Activated CD8-positive, alpha-beta memory T cell treated with anti-CD3 and anti-CD28 coated beads for 36 hours (primary cell): ENCODE measurements around the gene CLBA1. TPM values are rescaled to one million over a fixed set of nuclear protein-coding genes. Genes with fewer than 3 reads are reported as not detected.

Source experiments
- CTCF ChIA-PET: fragments of 350-600 bp; sonication (Branson Sonifier 250); formaldehyde crosslinking; loops from one replicate; lab custom pipeline; 2021; ENCODE audit warnings: antibody characterized with exemption; lab: Charles Lee
- POLR2A ChIA-PET: fragments of 350-600 bp; sonication (Branson Sonifier 250); formaldehyde crosslinking; loops from one replicate; lab custom pipeline; 2021; ENCODE audit warnings: antibody characterized with exemption; lab: Charles Lee
- total RNA-seq, 2 experiments: library from RNA; stranded (reverse); gene quantifications; one replicate each; pipeline ENCODE4 v1.2.3, GENCODE V29; 2021

The CLBA1 gene
- total RNA-seq, 2 experiments from 2014 or later, result 4.0 TPM

DNA sequence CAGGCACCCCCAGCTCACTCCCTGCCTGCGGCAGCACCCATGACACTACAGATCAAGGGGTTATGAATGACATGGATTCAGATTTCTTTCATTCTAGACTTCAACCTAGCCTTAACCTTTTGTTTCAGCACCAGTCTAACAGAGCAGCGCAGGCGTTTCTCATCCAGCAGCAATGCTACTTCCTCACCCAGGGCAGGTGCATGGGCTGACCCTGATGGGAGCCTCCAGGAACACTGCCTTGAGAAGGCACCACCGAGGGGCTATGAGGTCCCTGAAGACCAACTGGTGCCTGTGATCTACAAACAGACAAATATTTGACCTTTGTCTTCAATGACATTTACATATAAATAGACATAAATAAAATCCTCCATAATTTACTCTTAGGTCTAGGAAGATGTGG is 24.5 kb downstream of the CLBA1 start:
- ChIA-PET CTCF (no interaction called here), POLR2A (no interaction called here)

DNA sequence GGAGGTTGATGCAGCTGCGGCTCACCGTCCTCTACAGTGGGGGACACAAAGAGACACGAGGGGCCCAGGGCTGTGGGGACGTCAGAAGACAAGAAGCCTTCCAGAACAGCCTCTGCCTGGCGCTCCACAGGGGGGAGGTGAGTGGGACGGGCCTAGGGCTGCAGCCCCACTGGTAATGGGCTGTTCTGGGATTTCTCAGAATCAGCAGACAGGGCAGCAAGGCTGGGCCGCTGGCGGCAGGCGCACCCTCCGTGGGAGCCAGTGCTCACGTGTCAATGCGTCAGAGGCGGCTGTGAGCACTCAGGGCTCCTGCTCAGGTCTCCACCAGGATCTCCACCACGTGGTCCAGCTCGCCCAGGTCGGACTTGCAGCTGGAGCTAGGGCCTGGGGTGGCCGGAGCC is 25.3 kb downstream of the CLBA1 start:
- POLR2A ChIA-PET, result no interaction called here
- CTCF ChIA-PET, result interaction anchor here (0.7 kb wide), 1 partner anchor 79 kb away, joined by 3 read pairs; no protein-coding TSS in a partner anchor

DNA sequence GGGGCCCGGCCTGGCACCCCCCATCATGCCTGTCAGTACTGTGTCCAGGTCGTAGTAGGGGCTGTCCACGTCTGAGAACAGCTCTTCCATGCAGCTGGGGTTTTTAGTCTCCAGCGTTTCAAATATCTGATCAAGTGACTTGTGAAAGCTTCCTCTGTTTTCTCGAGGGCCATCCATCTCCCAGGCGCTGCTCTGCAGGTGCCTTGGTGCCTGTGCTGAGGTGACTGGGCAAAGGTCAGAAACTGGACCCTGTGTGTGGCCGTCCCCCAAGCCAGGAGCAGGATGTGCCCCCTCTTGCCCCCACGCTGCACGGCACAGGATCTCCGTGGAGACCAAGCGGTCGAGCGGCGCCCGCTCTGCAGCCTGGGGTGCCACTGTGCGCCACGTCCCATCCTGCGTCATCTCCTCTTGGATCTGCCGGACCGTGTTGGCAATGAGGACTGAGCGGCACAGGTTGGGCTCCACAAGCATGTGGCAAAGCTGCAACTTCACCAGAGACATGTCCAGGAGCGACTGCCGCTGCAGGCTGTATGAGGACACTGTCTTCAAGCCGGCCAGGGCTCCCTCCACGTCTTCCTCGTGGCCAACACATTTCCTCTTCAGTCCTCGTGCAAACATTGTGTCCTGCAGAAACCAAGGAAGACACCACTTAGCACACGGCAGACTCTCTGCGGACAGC is 25.9 kb downstream of the CLBA1 start:
- POLR2A ChIA-PET, result no interaction called here
- CTCF ChIA-PET, result no interaction called here

DNA sequence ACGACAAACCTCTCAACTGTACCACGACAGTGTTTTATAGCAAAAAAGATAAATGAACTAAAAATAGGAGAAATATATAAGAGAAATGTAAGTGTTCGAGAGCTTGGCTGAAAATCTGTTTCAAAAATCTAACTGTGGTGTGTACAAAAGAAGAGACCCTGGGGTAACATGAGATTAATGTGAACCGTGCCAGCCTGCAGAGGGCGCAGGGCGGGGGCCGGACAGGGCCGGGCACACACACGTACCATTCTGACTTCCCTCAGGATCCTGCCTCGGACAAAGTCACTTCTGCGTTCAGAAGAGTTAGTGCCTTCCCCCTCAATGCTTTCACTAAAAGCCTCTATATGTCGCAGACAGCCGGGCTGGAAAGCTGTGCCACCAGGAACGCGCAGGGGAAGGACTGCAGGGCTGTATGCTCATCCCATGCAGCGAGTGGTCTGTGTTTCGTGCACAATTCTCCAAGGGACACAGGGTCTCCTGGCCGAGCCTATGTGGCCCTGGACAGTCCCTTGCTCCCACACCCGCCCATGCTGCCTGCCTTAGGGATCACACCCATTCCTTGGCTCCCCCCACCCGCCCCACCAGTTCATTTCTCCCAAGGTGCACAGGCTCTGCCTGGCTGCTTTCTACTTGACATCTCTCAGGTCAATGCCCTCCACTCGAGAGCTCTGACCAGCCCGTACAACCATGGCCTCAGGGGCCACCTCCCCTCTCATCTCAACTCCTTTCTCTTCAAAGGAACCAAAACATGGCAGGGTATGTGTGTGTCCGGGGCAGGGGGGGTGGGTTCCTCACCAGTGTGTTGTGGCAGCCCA is 26.8 kb downstream of the CLBA1 start:
- POLR2A ChIA-PET, result interaction anchor here (0.6 kb wide), 1 partner anchor 55 kb away, joined by 4 read pairs; no protein-coding TSS in a partner anchor
- CTCF ChIA-PET, result interaction anchor here (0.6 to 1.6 kb wide), 3 partner anchors 16 to 34 kb away, joined by 3 to 4 read pairs (median 3); no protein-coding TSS in a partner anchor

DNA sequence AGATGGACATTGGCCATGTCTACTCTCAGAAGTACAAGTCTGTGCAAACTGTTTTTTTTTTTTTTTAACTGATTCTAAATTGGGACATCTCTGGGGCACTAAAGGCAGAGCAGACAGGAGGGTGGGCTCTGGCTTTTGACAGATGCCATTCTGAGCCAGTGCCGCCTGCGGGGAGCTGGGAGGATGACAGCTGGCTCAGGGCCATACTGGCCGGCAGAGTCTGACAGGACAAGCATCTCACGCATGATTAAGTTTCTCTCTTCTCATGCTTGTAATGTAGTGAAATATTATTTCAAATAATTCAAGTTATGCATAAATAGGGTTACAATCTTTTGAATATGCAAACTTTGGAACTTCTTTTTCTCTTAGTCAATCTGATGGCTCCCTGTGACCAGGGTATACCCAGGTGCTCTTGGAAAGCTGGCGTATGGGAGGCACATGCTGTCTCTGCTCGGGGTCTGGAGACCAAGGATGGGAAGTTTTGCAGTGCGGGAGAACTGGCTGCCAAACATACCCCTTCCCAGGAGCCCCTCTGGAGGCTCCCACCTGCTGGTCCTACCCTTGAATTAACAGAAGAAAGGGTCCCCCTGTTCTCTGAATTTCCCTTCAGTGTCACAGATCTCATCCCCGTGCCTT is 27.7 kb downstream of the CLBA1 start:
- ChIA-PET CTCF (interaction anchor here (0.6 to 1.6 kb wide), 3 partner anchors 17 to 33 kb away, joined by 3 to 4 read pairs (median 3); no protein-coding TSS in a partner anchor), POLR2A (interaction anchor here (0.6 kb wide), 1 partner anchor 54 kb away, joined by 4 read pairs; no protein-coding TSS in a partner anchor)

DNA sequence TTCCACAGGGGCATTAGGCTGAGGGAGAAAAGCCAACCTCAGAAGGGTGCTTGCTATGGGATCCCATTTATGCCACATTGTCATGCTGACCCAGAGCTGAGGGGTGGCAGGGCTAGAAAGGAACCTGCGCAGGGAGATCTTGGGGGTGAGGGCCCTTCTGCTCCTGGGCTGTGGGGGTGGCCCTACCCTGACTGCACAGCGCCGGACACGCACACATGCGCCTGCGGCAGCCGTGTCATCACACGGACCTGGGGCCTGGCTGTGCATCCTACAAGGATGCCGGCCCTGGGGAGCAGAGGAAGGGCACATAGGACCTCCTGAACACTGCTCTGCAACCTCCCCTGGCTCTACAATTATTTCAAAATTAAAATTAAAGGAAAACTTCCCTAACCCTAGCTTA is 28.4 kb downstream of the CLBA1 start:
- ChIA-PET POLR2A (no interaction called here), CTCF (interaction anchor here (1.3 to 1.6 kb wide), 2 partner anchors 31 to 32 kb away, joined by 3 read pairs; no protein-coding TSS in a partner anchor)

DNA sequence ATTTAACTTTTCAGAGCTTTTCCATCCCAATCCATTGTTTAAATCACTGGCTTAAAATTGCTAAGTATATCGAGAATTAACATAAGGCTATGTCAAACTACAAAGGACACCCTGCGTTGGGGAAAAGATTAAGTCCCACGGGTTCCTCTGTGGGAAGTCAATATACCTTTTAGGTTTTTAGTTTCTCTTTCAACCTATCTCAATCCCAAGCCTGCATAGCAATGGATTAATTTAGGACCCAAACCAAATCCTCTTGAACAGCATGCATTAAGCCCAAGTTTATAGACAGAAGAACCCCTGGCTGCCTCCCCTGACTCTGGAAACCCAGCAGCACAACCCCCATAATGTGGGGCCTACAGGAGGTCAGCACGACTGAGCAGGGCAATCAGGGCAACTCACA is 29.0 kb downstream of the CLBA1 start:
- ChIA-PET POLR2A (no interaction called here), CTCF (no interaction called here)

DNA sequence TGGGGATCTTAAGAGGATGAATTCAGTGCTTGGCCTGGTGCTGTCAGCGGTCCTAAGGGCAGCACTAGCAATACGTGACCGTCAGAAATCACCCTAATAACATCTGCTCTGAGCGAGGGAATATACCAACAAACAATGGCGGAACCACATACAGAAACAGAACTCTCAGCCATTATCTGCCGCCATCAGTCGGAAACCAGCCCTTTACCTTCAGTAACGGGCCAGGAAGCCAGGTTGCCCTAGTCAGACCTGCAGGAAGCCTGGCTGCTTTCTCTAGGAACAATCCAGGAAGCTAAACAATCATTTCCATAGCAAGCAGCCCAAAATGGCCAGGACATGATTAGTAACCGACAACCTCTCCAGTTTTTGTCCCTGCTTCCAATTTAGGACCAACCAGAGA is 29.7 kb downstream of the CLBA1 start:
- CTCF ChIA-PET, result interaction anchor here (0.8 to 5.2 kb wide), 2 partner anchors 30 to 76 kb away, joined by 3 to 32 read pairs; no protein-coding TSS in a partner anchor
- POLR2A ChIA-PET, result no interaction called here

DNA sequence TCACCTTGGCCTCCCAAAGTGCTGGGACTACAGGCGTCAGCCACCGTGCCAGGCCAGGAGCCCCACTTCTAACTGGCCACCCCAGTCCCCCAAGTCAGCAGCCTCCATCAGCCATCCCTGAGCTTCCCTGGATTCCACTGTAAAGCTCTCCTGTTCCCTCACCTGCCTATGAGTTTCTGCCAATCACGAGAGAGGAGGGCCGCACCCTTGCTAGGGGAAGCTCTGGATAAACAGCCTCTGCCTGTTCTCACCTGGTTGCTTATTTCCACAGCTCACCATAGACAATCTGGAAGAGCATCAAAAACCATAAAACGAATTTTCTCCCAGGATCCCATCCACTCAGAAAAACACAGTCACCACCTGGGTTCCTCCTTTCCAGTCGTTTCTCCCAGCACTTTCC is 30.3 kb downstream of the CLBA1 start:
- CTCF ChIA-PET, result interaction anchor here (0.8 to 5.2 kb wide), 2 partner anchors 29 to 76 kb away, joined by 3 to 32 read pairs; no protein-coding TSS in a partner anchor
- POLR2A ChIA-PET, result no interaction called here

DNA sequence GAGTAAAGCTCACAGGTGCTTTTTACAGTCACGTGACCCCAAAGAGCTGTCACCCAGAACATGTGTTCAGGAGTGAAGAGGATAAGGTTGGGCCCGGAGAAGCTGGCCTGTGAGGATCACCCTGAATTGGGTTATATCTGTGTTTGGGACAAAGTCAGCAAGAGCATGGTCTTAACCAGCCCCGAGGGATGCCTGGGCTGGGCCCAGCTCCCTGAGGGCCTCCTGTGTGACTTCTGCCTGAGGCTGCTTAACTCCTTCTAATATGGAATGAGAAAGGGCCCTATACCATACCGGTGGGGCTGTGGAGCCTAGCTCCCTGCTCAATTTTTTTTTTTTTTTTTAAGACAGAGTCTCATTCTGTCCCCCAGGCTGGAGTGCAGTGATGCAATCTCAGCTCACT is 32.8 kb downstream of the CLBA1 start:
- ChIA-PET POLR2A (no interaction called here), CTCF (interaction anchor here (0.5 to 5.2 kb wide), 4 partner anchors 25 to 44 kb away, joined by 3 to 32 read pairs (median 4); no protein-coding TSS in a partner anchor)

DNA sequence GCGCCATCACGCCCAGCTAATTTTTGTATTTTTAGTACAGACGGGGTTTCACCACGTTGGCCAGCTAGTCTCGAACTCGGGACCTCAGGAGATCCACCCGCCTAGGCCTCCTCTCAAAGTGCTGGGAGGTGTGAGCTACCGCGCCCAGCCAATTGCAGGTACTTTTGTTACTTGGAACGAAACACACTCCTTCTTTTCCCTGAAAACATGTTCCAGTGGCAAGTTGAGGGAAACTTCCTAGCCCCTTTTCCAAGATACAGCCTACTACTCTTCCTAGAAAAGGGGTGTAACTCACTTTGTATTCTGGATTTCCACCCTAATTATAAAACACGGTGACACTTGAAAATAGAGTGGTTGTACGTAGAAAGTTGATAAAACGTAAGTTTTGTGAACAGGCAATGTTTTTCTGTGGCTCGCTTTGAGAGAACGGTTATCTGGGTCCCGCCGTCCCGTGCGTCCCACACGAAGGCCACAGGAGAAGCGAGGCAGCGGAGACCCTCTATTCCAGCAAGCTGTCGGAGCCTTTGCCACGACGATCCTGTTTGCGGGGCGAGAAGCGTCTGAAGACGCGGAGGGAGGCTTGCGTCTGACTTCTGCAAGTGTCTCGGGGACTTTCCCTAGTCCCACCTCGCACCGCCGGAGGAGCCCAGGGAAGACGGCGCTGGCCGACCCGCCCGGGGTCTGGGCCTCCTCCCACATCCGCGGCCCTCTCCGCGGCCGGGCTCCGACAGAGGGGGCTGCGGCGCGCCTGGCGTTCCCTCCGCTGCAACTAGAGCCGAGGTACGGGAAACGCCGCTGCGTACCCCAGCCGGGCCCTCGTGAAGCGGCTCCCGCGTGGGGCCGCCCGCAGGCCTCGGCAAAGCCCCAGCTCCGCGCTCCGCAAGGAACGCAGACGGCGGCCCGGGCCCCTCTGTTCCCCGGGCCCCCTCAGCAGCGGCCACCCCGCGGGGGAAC is 34.5 kb downstream of the CLBA1 start:
- ChIA-PET POLR2A (interaction anchor here (0.9 to 2.2 kb wide), 4 partner anchors 26 to 46 kb away, joined by 3 to 11 read pairs (median 4); partner anchors contain the start of genes CLBA1 and GPR132), CTCF (interaction anchor here (0.8 to 5.2 kb wide), 8 partner anchors 14 to 51 kb away, joined by 3 to 32 read pairs (median 5); partner anchors contain the start of genes CLBA1 and GPR132)

DNA sequence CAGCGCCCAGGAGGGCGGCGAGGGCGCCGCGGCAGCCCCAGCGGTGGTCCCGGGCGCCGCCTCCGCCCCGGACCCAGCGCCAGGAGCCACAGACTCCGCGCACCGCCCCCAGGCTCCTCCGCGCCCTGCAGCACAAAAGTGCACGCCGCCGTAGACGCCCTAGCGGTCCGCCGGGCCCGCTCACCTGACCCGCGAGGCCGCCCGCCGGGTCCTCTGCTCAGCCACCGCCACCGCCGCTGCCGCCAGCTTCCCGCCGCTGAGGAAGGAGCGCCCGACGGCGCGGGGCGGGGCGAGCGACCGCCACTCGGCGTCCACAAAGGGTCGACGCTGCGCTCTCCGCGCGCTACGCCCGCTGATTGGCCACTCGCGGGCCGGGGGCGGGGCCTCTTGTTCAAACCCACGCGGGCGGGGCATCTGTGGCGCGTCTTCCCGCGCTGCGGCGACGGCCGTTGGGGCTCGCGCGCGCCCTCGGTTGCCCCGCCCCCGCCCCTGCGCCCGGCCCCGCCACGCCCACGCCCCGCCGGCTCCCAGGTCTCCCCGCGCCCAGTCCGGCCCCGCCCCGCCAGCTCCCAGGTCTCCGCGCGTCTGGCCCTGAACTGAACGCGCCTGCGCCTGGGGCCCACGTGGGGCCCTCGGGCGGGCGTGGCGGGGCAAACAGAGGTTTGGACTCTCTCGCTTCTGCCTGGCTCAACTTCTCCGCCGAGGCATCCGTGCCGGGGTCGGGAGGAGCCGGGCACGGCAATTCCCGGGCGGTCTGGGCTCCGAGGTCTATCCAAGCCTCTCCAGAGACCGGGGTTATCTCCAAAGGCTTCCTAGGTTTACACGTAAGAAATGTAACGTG is 35.4 kb downstream of the CLBA1 start, which contains the start of gene CDCA4:
Gene CDCA4, minus strand, starts transcription at position 269 of the 841 bp plus-strand sequence. CDS start 9,154 bp downstream, outside the sequence.
- POLR2A ChIA-PET, result interaction anchor here (0.9 to 2.2 kb wide), 6 partner anchors 26 to 461 kb away, joined by 3 to 11 read pairs (median 3); partner anchors contain the start of genes CLBA1 and GPR132
- CTCF ChIA-PET, result interaction anchor here (0.8 to 2.5 kb wide), 8 partner anchors 15 to 68 kb away, joined by 3 to 10 read pairs (median 4); partner anchors contain the start of genes CLBA1 and GPR132

DNA sequence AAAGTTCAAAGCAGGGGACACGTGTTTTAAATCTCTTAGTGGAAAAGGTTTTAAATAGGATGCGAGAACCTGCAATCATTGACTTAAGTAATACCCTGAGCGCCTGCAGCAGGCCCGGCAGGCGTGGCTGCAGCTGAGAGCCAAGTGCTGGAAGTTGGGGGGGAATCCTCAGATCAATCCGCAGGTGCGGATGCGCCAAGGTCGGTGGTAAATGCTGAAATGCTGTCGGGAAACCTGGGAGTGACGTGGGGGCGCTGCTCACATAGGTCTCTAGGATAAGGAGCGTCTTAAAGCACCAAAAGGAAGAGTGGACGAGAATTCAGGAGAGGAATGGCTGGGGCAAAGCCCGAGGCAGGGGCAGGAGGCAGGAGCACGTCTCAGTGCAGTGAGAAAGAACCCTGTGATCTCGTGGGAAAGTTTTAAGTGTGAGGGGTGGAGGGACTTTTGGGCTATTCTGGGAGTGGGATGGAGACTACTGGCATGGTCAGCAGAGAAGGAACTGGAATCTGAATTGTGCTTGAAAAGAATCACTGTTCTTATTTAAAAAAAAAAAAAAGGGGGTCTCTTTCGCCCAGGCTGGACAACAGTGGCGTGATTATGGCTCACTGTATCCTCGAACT is 36.2 kb downstream of the CLBA1 start:
- ChIA-PET POLR2A (interaction anchor here (0.9 to 2.2 kb wide), 5 partner anchors 36 to 460 kb away, joined by 3 to 11 read pairs (median 3); partner anchors contain the start of genes CLBA1 and GPR132), CTCF (interaction anchor here (0.7 to 2.5 kb wide), 6 partner anchors 24 to 271 kb away, joined by 3 to 10 read pairs (median 3); partner anchors contain the start of gene GPR132)

DNA sequence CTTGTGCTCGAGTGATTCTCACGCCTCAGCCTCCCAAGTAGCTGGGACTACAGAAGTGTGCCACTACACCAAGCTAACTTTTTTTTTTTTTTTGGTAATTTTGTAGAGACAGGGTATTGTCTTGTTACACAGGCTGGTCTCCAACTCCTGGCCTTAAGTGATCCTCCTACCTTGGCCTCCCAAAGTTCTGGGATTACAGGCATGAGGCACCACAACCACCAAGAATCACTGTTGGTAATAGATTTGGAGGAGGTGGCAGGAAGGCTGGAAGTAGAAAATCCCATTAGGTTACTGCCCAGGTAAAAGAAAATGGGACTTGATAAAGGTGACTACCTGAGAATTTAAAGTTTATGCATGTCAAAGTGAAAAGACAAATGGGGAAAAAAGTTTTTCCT is 36.7 kb downstream of the CLBA1 start:
- ChIA-PET POLR2A (no interaction called here), CTCF (interaction anchor here (0.7 to 2.5 kb wide), 2 partner anchors 24 to 271 kb away, joined by 3 to 10 read pairs; no protein-coding TSS in a partner anchor)

DNA sequence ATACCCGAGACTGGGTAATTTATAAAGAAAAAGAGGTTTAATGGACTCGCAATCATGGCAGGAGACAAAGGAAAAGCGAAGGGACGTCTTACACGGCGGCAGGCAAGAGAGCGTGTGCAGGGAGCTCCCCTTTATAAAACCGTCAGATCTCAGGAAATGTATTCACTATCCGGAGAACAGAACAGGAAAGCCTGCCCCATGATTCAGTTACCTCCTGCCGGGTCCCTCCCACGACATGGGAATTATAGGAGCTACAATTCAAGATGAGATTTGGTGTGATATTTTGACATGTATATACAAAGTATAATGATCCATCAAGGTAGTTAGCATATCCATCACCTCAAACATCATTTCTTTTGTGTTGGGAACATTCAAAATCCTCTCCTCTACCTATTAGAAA is 37.6 kb downstream of the CLBA1 start:
- ChIA-PET POLR2A (no interaction called here), CTCF (no interaction called here)
